Measurements from ENCODE around the gene GPHN.
A peak's percentile ranks its signal among the peaks of the same experiment; 100 is the strongest.
"Not testable (repeated sequence)": the region's sequence is repeated elsewhere in the genome, so short reads cannot be mapped to it uniquely, and the experiment has no call there.

GPHN gene

GRCh38 chr14:67019796-67020195 lies 511.8 kb downstream of the GPHN start:
- no peak overlapping the region for H3K27ac ChIP-seq (ENCODE audit: low read length)
- no peaks in the 10 kb centered on the region for H3K27me3 ChIP-seq (ENCODE audit: insufficient read depth, low read length)
- peaks cover 4% of the 10 kb centered on the region; the same call in 1 of the 2 replicates for H3K36me3 ChIP-seq (ENCODE audit: insufficient read depth, low read depth, low read length)
- peaks cover 7% of the 10 kb centered on the region; the same call in 1 of the 2 replicates for H3K9me3 ChIP-seq (ENCODE audit: insufficient read depth, low read depth, low read length)
- no peak overlapping the region for H3K9ac ChIP-seq (ENCODE audit: low read depth, low read length)
- no peaks in the 10 kb centered on the region for H3K4me1 ChIP-seq (ENCODE audit: insufficient read depth, low read length)
- no peak overlapping the region for H3K4me3 ChIP-seq (ENCODE audit: low read length)

- no peaks in the 10 kb centered on the region for H3K27me3 ChIP-seq (ENCODE audit: insufficient read depth, low read length)
- H3K4me3 ChIP-seq (ENCODE audit: low read length) = peak overlapping the region; percentile 2; the same call in 1 of the 2 replicates
- peak overlapping the region; percentile 14; the same call in 1 of the 2 replicates for H3K9ac ChIP-seq (ENCODE audit: low read depth, low read length)
- H3K27ac ChIP-seq (ENCODE audit: low read length) = peak overlapping the region; percentile 0
- no peaks in the 10 kb centered on the region; the same call in 1 of the 2 replicates for H3K9me3 ChIP-seq (ENCODE audit: insufficient read depth, low read depth, low read length)
- peaks cover 15% of the 10 kb centered on the region; the same call in 1 of the 2 replicates for H3K4me1 ChIP-seq (ENCODE audit: insufficient read depth, low read length)
- H3K36me3 ChIP-seq (ENCODE audit: insufficient read depth, low read depth, low read length) = no peaks in the 10 kb centered on the region
These were observed 524.2 kb downstream of the GPHN start for GRCh38 chr14:67031920-67032774.

GRCh38 chr14:67045440-67045839 lies 537.5 kb downstream of the GPHN start:
- H3K4me1 ChIP-seq (ENCODE audit: insufficient read depth, low read length) = no peaks in the 10 kb centered on the region
- no peak overlapping the region for H3K4me3 ChIP-seq (ENCODE audit: low read length)
- H3K27ac ChIP-seq (ENCODE audit: low read length) = no peak overlapping the region

GRCh38 chr14:67050896-67051295 lies 542.9 kb downstream of the GPHN start:
- Histone ChIP-seq H3K9me3 (ENCODE audit: insufficient read depth, low read depth, low read length) (peaks cover 16% of the 10 kb centered on the region), H3K27me3 (ENCODE audit: insufficient read depth, low read length) (no peaks in the 10 kb centered on the region), H3K4me1 (ENCODE audit: insufficient read depth, low read length) (no peaks in the 10 kb centered on the region), H3K9ac (ENCODE audit: low read depth, low read length) (no peak overlapping the region), H3K36me3 (ENCODE audit: insufficient read depth, low read depth, low read length) (no peaks in the 10 kb centered on the region), H3K27ac (ENCODE audit: low read length) (no peak overlapping the region), H3K4me3 (ENCODE audit: low read length) (no peak overlapping the region)

More at GRCh38 chr14:67045440-67045839, 537.5 kb downstream of the GPHN start:
- no peaks in the 10 kb centered on the region for H3K27me3 ChIP-seq (ENCODE audit: insufficient read depth, low read length)
- H3K9ac ChIP-seq (ENCODE audit: low read depth, low read length) = no peak overlapping the region
- peaks cover under 1% of the 10 kb centered on the region; the same call in 1 of the 2 replicates for H3K9me3 ChIP-seq (ENCODE audit: insufficient read depth, low read depth, low read length)
- no peaks in the 10 kb centered on the region for H3K36me3 ChIP-seq (ENCODE audit: insufficient read depth, low read depth, low read length)

- Histone ChIP-seq H3K27ac (ENCODE audit: low read length) (no peak overlapping the region), H3K9ac (ENCODE audit: low read depth, low read length) (no peak overlapping the region), H3K4me3 (ENCODE audit: low read length) (no peak overlapping the region), H3K4me1 (ENCODE audit: insufficient read depth, low read length) (no peaks in the 10 kb centered on the region), H3K36me3 (ENCODE audit: insufficient read depth, low read depth, low read length) (no peaks in the 10 kb centered on the region), H3K9me3 (ENCODE audit: insufficient read depth, low read depth, low read length) (peaks cover 6% of the 10 kb centered on the region; the same call in 1 of the 2 replicates), H3K27me3 (ENCODE audit: insufficient read depth, low read length) (no peaks in the 10 kb centered on the region)
These were observed 548.7 kb downstream of the GPHN start for GRCh38 chr14:67056684-67057083.

- H3K4me3 ChIP-seq (ENCODE audit: low read length) = no peak overlapping the region
- H3K36me3 ChIP-seq (ENCODE audit: insufficient read depth, low read depth, low read length) = no peaks in the 10 kb centered on the region
- H3K9me3 ChIP-seq (ENCODE audit: insufficient read depth, low read depth, low read length) = no peaks in the 10 kb centered on the region
- H3K9ac ChIP-seq (ENCODE audit: low read depth, low read length) = no peak overlapping the region
- no peaks in the 10 kb centered on the region for H3K4me1 ChIP-seq (ENCODE audit: insufficient read depth, low read length)
- H3K27ac ChIP-seq (ENCODE audit: low read length) = no peak overlapping the region
- H3K27me3 ChIP-seq (ENCODE audit: insufficient read depth, low read length) = no peaks in the 10 kb centered on the region
These were observed 551.6 kb downstream of the GPHN start for GRCh38 chr14:67059596-67059995.

GRCh38 chr14:67060546-67060945 lies 552.6 kb downstream of the GPHN start:
- H3K4me1 ChIP-seq (ENCODE audit: insufficient read depth, low read length) = no peaks in the 10 kb centered on the region
- H3K4me3 ChIP-seq (ENCODE audit: low read length) = no peak overlapping the region
- H3K36me3 ChIP-seq (ENCODE audit: insufficient read depth, low read depth, low read length) = no peaks in the 10 kb centered on the region
- no peaks in the 10 kb centered on the region for H3K27me3 ChIP-seq (ENCODE audit: insufficient read depth, low read length)
- no peak overlapping the region for H3K9ac ChIP-seq (ENCODE audit: low read depth, low read length)
- no peaks in the 10 kb centered on the region for H3K9me3 ChIP-seq (ENCODE audit: insufficient read depth, low read depth, low read length)
- no peak overlapping the region for H3K27ac ChIP-seq (ENCODE audit: low read length)

GRCh38 chr14:67067070-67067814 lies 559.3 kb downstream of the GPHN start:
- not testable (repeated sequence) for H3K27ac ChIP-seq (ENCODE audit: low read length)

GRCh38 chr14:67068251-67068650 lies 560.3 kb downstream of the GPHN start:
- H3K4me3 ChIP-seq (ENCODE audit: low read length) = no peak overlapping the region
- H3K27me3 ChIP-seq (ENCODE audit: insufficient read depth, low read length) = no peaks in the 10 kb centered on the region
- H3K4me1 ChIP-seq (ENCODE audit: insufficient read depth, low read length) = no peaks in the 10 kb centered on the region
- H3K9me3 ChIP-seq (ENCODE audit: insufficient read depth, low read depth, low read length) = no peaks in the 10 kb centered on the region
- no peak overlapping the region for H3K27ac ChIP-seq (ENCODE audit: low read length)
- no peaks in the 10 kb centered on the region for H3K36me3 ChIP-seq (ENCODE audit: insufficient read depth, low read depth, low read length)
- no peak overlapping the region for H3K9ac ChIP-seq (ENCODE audit: low read depth, low read length)

More at GRCh38 chr14:67067070-67067814, 559.3 kb downstream of the GPHN start:
- not testable (repeated sequence) for H3K27me3 ChIP-seq (ENCODE audit: insufficient read depth, low read length); H3K36me3 ChIP-seq (ENCODE audit: insufficient read depth, low read depth, low read length); H3K4me1 ChIP-seq (ENCODE audit: insufficient read depth, low read length); H3K9ac ChIP-seq (ENCODE audit: low read depth, low read length); H3K9me3 ChIP-seq (ENCODE audit: insufficient read depth, low read depth, low read length); H3K4me3 ChIP-seq (ENCODE audit: low read length)

GRCh38 chr14:67071506-67071905 lies 563.6 kb downstream of the GPHN start:
- Histone ChIP-seq H3K27me3 (ENCODE audit: insufficient read depth, low read length) (no peaks in the 10 kb centered on the region), H3K9ac (ENCODE audit: low read depth, low read length) (no peak overlapping the region), H3K4me1 (ENCODE audit: insufficient read depth, low read length) (no peaks in the 10 kb centered on the region), H3K27ac (ENCODE audit: low read length) (no peak overlapping the region), H3K4me3 (ENCODE audit: low read length) (no peak overlapping the region), H3K36me3 (ENCODE audit: insufficient read depth, low read depth, low read length) (no peaks in the 10 kb centered on the region), H3K9me3 (ENCODE audit: insufficient read depth, low read depth, low read length) (no peaks in the 10 kb centered on the region)

GRCh38 chr14:67077921-67078320 lies 570.0 kb downstream of the GPHN start:
- H3K9me3 ChIP-seq (ENCODE audit: insufficient read depth, low read depth, low read length) = peaks cover 3% of the 10 kb centered on the region; the same call in 1 of the 2 replicates
- H3K27me3 ChIP-seq (ENCODE audit: insufficient read depth, low read length) = no peaks in the 10 kb centered on the region
- no peak overlapping the region for H3K9ac ChIP-seq (ENCODE audit: low read depth, low read length)
- no peak overlapping the region for H3K27ac ChIP-seq (ENCODE audit: low read length)
- no peak overlapping the region for H3K4me3 ChIP-seq (ENCODE audit: low read length)
- H3K36me3 ChIP-seq (ENCODE audit: insufficient read depth, low read depth, low read length) = no peaks in the 10 kb centered on the region
- no peaks in the 10 kb centered on the region for H3K4me1 ChIP-seq (ENCODE audit: insufficient read depth, low read length)
